ENCODE measurements around the gene NCOA4.

DNA sequence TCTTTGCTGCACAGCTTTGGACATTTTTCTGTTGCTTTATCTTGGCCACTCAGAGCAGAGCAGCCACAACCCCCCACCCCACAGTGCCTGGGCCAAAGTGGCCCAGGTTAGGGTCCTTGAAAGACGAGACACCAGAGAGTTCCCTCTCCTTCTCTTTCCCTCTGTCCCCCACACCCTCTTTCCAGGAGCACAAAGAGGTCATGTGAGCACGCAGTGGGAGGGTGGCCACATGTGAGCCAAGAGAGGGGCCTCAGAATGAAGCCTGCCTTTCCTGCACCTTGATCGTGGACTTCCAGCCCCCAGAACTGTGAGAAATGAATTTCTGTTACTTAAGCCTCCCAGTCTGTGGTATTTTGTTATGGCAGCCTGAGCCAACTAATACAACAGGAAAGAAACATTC lies 30.3 kb upstream of the NCOA4 start:
- no peak for TF ChIP-seq POLR2A (IDR thresholded peaks at IDR 0.05)
- TF ChIP-seq CTCF (IDR thresholded peaks at IDR 0.05), result no peak
